Sigmoid colon (tissue), 4 donors: Measurements from ENCODE around the gene FGF3.

Source experiments
- CTCF ChIP-seq, 4 experiments: fragments of 450-650 bp in 3 of 4; fragments of 200-600 bp in 1 of 4; IDR thresholded peaks; one replicate each; pipeline ENCODE4 v1.5.1; 2016 to 2019; ENCODE audit warnings: antibody characterized with exemption in 4 of 4, mild to moderate bottlenecking in 3 of 4, moderate library complexity in 2 of 4
- EP300 ChIP-seq, 4 donors: sonication (generic); formaldehyde crosslinking; IDR thresholded peaks; one replicate each; pipeline ENCODE4 v1.6.1; 2017; ENCODE audit warnings: antibody characterized with exemption in 4 of 4

- TF ChIP-seq EP300 (IDR thresholded peaks at IDR 0.05), result no peak
- no peak for TF ChIP-seq CTCF (IDR thresholded peaks at IDR 0.05)
These were observed 2.4 kb upstream of the FGF3 start for GRCh38 chr11:69821511-69822040.
